Heart right ventricle (tissue), 16 donors: ENCODE data around the gene ADAMTS14. TPM values are rescaled to one million over a fixed set of nuclear protein-coding genes. Genes with fewer than 3 reads are reported as not detected.

Source experiments
- ATAC-seq, 8 donors: fragments of 200-7000 bp; cut with Tn5 transposase; one replicate each; pipeline ENCODE4 v1.9.1; 2020; ENCODE audit warnings: mild to moderate bottlenecking in 8 of 8, moderate library complexity in 8 of 8, moderate number of reproducible peaks in 1 of 8
- DNase-seq, 2 donors: peaks; one replicate each; pipeline ENCODE4 v3.0.0-alpha.2; 2020
- H3K27ac ChIP-seq, 10 donors: fragments of 200-600 bp; sonication (generic) in 2 of 10; one replicate each; pipeline versions ENCODE4 v1.5.0 to v1.8.0; 2020 to 2022; ENCODE audit warnings: mild to moderate bottlenecking in 3 of 10
- H3K27me3 ChIP-seq, 7 donors: fragments of 200-600 bp; one replicate each; pipeline ENCODE4 v1.8.0; 2021 to 2022; ENCODE audit warnings: mild to moderate bottlenecking in 2 of 7
- H3K36me3 ChIP-seq, 9 donors: fragments of 200-600 bp; sonication (generic) in 1 of 9; one replicate each; pipeline versions ENCODE4 v1.5.0 to v1.8.0; 2020 to 2022; ENCODE audit warnings: mild to moderate bottlenecking in 2 of 9
- H3K4me1 ChIP-seq, 9 donors: fragments of 200-600 bp; sonication (generic) in 1 of 9; one replicate each; pipeline versions ENCODE4 v1.5.0 to v1.8.0; 2020 to 2022; ENCODE audit warnings: mild to moderate bottlenecking in 4 of 9
- H3K4me3 ChIP-seq, 10 donors: fragments of 200-600 bp; sonication (generic) in 2 of 10; one replicate each; pipeline versions ENCODE4 v1.5.0 to v1.8.0; 2020 to 2022; ENCODE audit warnings: mild to moderate bottlenecking in 7 of 10, moderate library complexity in 2 of 10
- H3K9me3 ChIP-seq, 11 donors: fragments of 200-600 bp in 10 of 11; sonication (generic) in 2 of 11; one replicate each; pipeline versions ENCODE4 v1.5.0 to v1.8.0; 2013 to 2022; ENCODE audit warnings: mild to moderate bottlenecking in 2 of 11, control low read depth in 1 of 11, moderate library complexity in 1 of 11
- WGBS, 2 donors: extraction: QIAGEN DNeasy Blood & Tissue Kit; methylation state at CpG; one replicate each; pipeline ENCODE4 v1.1.7; 2013; ENCODE audit warnings: inconsistent platforms in 1 of 2; 5-methylcytosine and 5-hydroxymethylcytosine counted together
- intact Hi-C, 10 donors: fragments of 100-400 bp; cut with DNase I; formaldehyde crosslinking; loops; one replicate each; pipeline versions ENCODE4 v1.11.1 to v1.14.2; 2022
- polyA plus RNA-seq, 2 donors: library from polyadenylated mRNA; stranded (reverse); fragments of 200-250 nt; gene quantifications; one replicate each; pipeline ENCODE4 v1.2.3, GENCODE V29; 2013
- total RNA-seq, 10 donors: library from RNA; stranded (reverse); fragmentation: NEBNext Ultra II Directional in 3 of 10; extraction: Animal tissue kit (Norgen Biotek cat#: 25700) in 3 of 10; gene quantifications; one replicate each; pipeline versions ENCODE4 v1.2.1 to v1.2.4, GENCODE V29; 2021 to 2023
- TF ChIP-seq, protein P1 (sequence below), 9 donors: fragments of 200-600 bp; sonication (generic) in 2 of 9; IDR thresholded peaks; one replicate each; pipeline versions ENCODE4 v1.5.0 to v1.8.0; 2021 to 2022; ENCODE audit warnings: antibody characterized with exemption in 9 of 9, mild to moderate bottlenecking in 5 of 9, moderate library complexity in 1 of 9
- donor health status: Arrhythmogenic right ventricular cardiomyopathy.
- donor health status: ischemic (EF 13 %, LVEDD 7.1; RV severe dilation, severe dysfunction).
- donor health status: healthy with polysubstance abuse.
- donor health status: DM: no; HTN: yes; CAD: no.
- donor health status: DM: no; HTN: no; CAD: no.
- donor health status: ischemic (EF 25% LVEDD 6.9; RV normal size, moderate dysfunction).
- donor health status: ischemic (EF 25% LVEDD 5.7; RV mildly dilated, moderate dysfunction).
- donor health status: healthy.
- donor health status: DM: yes; HTN: yes; CAD: no.
- donor health status: Ischemic cardiomyopathy.
- donor health status: ischemic (EF 35%, LVEDD 5.7; RV mildly dilated, moderate dysfunction).
- donor health status: nonischemic (EF 11% LVEDD 7.7; RV severe dilation, severe dysfunction).
- donor health status: DM: yes; HTN: yes; CAD: no.
- donor health status: PGD.
- donor health status: ischemic (EF 29% LVEDD 5.4; RV normal size, mild dysfunction).
- donor health status: nonischemic (EF 23%, LVEDD 6.1; RV moderate dilation, normal function).

Gene ADAMTS14
- total and polyA plus RNA-seq, 12 donors: 0.08 to 1.4 (median 0.57) TPM

DNA sequence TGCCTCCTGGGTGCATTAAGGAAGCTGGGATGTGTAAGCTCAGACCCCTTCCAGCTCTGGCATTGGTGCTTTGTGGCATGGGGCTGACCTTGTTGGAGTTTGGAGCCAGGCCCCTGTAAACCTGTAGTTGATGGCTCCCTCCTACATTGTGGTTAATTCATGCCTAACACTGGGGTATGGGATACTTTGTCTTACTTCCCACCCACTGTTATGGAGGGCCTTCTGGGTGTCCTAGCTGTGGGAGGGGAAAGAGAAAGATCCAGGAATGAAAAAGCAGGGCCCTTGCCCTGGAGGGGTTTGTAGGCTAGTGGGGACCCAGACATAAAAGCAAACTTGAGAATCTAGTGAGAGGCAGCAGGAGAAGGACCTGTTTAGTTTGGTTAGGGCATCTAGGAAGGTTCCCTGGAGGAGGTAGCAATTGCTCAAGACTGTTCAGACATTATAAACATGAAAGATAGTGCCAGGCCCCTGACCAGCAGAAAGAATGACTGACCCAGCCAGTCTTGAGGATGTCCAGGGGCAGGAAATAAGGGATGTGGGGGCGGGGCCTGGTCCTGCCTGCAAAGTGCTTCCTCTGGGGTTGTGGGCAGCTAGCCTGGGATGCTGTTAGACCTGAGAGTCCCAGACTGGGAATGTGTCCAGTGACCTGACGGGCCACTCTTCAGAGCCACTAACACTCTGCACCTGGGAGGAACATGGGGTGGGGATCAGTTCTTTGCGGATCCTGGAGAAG lies 6.6 kb downstream of the ADAMTS14 start:
- no peak overlapping the region for H3K27ac ChIP-seq
- WGBS, 2 donors: 82 to 85% methylated on average over 3 of the region's 3 CpGs
- no peaks in the 10 kb centered on the region for H3K36me3 ChIP-seq
- TF ChIP-seq, protein P1, sequence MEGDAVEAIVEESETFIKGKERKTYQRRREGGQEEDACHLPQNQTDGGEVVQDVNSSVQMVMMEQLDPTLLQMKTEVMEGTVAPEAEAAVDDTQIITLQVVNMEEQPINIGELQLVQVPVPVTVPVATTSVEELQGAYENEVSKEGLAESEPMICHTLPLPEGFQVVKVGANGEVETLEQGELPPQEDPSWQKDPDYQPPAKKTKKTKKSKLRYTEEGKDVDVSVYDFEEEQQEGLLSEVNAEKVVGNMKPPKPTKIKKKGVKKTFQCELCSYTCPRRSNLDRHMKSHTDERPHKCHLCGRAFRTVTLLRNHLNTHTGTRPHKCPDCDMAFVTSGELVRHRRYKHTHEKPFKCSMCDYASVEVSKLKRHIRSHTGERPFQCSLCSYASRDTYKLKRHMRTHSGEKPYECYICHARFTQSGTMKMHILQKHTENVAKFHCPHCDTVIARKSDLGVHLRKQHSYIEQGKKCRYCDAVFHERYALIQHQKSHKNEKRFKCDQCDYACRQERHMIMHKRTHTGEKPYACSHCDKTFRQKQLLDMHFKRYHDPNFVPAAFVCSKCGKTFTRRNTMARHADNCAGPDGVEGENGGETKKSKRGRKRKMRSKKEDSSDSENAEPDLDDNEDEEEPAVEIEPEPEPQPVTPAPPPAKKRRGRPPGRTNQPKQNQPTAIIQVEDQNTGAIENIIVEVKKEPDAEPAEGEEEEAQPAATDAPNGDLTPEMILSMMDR (IDR thresholded peaks at IDR 0.05): no peak
- ATAC-seq: no peak
- DNase-seq: no peak
- H3K9me3 ChIP-seq: no peaks in the 10 kb centered on the region
- H3K4me3 ChIP-seq: no peak overlapping the region
- intact Hi-C loops: loop anchor here in 4 of 10 donors (5.0 to 10.0 kb wide), 2 partner anchors 117 to 124 kb away; no protein-coding TSS in a partner anchor
- H3K27me3 ChIP-seq: peaks cover 0 to 4% (median 0%) of the 10 kb centered on the region in 7 donors
- H3K4me1 ChIP-seq: peaks cover 0 to 31% (median 18%) of the 10 kb centered on the region in 9 donors

DNA sequence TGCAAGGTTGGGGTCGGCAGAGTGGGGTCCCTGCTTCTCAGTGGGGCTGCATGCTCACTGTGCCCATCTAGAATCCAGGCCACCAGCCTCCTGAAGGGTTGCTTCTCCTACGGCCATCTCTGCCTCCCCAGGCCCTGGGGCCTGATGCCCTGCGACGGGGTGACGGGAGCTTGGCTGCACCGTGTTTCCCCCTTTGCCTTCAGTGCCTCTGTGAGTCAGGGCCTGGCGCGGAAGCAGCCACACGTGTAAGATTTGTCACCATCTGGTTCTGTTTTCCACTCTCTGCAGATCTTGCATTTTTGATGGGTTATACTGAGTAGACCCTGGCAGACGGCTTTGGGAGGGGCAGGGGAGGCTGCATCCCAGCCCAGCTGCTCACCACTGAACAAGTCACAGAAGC lies 7.2 kb downstream of the ADAMTS14 start:
- Histone ChIP-seq H3K4me3 (no peak overlapping the region), H3K4me1 (peaks cover 0 to 25% (median 12%) of the 10 kb centered on the region in 9 donors), H3K36me3 (no peaks in the 10 kb centered on the region), H3K9me3 (no peaks in the 10 kb centered on the region), H3K27me3 (no peaks in the 10 kb centered on the region), H3K27ac (no peak overlapping the region)
- DNase-seq (peak in 1 of 2 donors; percentile 48), ATAC-seq (peak in 7 of 8 donors; percentile 21 to 62 (median 37))
- intact Hi-C loops: loop anchor here in 4 of 10 donors (5.0 to 10.0 kb wide), 2 partner anchors 117 to 125 kb away; no protein-coding TSS in a partner anchor
- 75 to 88% methylated on average over 10 of the region's 10 CpGs for WGBS, 2 donors
- TF ChIP-seq, protein P1 (IDR thresholded peaks at IDR 0.05): no peak

GRCh38 chr10:70680899-70681730 lies 8.8 kb downstream of the ADAMTS14 start:
- no peak overlapping the region for H3K4me3 ChIP-seq
- no peaks in the 10 kb centered on the region for H3K27me3 ChIP-seq
- whole genome bisulfite sequencing, 2 donors: 72 to 78% methylated on average over 11 of the region's 11 CpGs
- intact Hi-C loops: no loop called here
- H3K9me3 ChIP-seq: no peaks in the 10 kb centered on the region
- TF ChIP-seq, protein P1 (IDR thresholded peaks at IDR 0.05): no peak
- DNase-seq (no peak), ATAC-seq (no peak)
- H3K4me1 ChIP-seq: peaks cover 0 to 13% (median 4%) of the 10 kb centered on the region in 9 donors
- no peaks in the 10 kb centered on the region for H3K36me3 ChIP-seq
- H3K27ac ChIP-seq: no peak overlapping the region

DNA sequence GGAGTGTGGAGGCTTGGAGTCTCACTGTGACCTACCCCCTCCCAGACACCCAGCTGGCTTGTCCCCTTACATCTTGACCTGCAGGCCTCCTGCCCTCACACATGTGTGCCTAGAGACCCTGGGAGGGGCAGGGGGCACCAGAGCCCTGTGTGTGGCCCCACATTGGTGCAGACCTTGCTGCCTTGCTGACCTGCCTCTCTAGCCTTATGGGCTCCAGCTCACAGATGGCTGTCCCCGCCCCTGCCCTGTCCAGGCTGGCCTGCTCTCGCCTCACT lies 9.4 kb downstream of the ADAMTS14 start:
- intact Hi-C loops: no loop called here
- H3K4me3 ChIP-seq: no peak overlapping the region
- 50 to 100% methylated on average over 2 of the region's 2 CpGs for WGBS, 2 donors
- H3K36me3 ChIP-seq: no peaks in the 10 kb centered on the region
- no peak overlapping the region for H3K27ac ChIP-seq
- no peak for DNase-seq
- H3K4me1 ChIP-seq: peaks cover 0 to 13% (median 4%) of the 10 kb centered on the region in 9 donors
- TF ChIP-seq, protein P1 (IDR thresholded peaks at IDR 0.05): no peak
- no peak for ATAC-seq
- H3K9me3 ChIP-seq: no peaks in the 10 kb centered on the region
- H3K27me3 ChIP-seq: no peaks in the 10 kb centered on the region
